ENCODE results near the gene MOGAT1. TPM values are rescaled to one million over a fixed set of nuclear protein-coding genes. Genes with fewer than 3 reads are reported as not detected.

Gene MOGAT1
- total RNA-seq, 1 donor from 2014 or later: not detected

DNA sequence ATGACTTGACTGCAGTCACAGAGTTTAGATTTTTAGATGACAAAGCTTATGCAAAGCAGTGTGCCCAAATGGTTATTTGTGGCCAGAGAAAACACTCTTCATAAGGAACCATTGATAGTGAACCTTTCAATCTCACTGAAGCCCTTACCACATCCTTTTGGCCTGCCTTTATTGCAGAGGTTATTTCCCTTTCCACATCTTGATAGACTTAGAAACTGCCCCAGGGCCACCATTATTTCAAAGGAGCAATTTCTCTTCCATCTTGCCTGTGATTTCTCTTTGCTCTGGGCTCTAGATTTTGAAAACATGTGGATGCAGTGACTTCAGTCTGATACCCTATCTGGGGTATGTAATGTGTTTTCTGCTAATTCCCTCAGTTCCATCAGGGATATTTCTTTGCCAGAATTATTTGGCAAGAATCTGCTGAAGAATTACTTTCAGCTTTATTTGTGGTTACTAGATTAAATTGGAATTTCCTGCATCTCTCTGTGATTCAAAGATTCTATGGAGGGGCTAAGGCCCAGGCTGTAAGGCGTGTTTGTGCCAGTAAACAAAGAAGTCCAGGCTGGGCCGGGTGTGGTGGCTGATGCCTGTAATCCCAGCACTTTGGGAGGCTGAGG is 51.0 kb downstream of the MOGAT1 start:
- Histone ChIP-seq H3K4me3 (ENCODE audit: low read length in 3 of 3) (no peak overlapping the region), H3K27ac (ENCODE audit: low read depth, low read length) (no peak overlapping the region), H3K9ac (ENCODE audit: low read depth in 1 of 3, low read length in 3 of 3) (no peak overlapping the region), H3K4me1 (ENCODE audit: control insufficient read depth in 3 of 3, insufficient read depth in 3 of 3, low read length in 3 of 3) (no peaks in the 10 kb centered on the region), H3K36me3 (ENCODE audit: control insufficient read depth in 3 of 3, insufficient read depth in 3 of 3, low read length in 3 of 3) (no peaks in the 10 kb centered on the region), H3K27me3 (ENCODE audit: control insufficient read depth in 3 of 3, insufficient read depth in 3 of 3, low read length in 3 of 3) (no peaks in the 10 kb centered on the region), H3K9me3 (ENCODE audit: control insufficient read depth in 3 of 3, low read length in 3 of 3) (no peaks in the 10 kb centered on the region)

DNA sequence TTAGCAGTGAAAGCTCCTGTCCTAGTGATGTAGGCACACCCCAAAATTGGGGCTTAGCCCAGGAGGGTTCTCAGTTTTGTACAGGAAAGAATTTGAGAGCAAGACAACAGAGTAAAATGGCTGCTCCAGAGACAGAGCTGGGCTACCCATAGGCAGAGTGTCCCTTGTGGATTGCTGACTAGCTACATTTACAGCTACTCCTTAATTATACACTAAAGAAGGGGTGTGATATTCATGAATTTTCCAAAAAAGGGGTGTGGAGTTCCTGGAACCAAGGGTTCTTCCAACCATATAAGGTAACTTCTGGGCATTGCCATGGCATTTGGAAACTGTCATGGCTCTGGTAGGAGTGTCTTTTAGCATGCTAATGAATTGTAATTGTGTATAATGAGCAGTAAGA is 52.8 kb downstream of the MOGAT1 start:
- H3K9ac ChIP-seq (ENCODE audit: low read depth in 1 of 3, low read length in 3 of 3): no peak overlapping the region
- H3K4me1 ChIP-seq (ENCODE audit: control insufficient read depth in 3 of 3, insufficient read depth in 3 of 3, low read length in 3 of 3): no peaks in the 10 kb centered on the region
- H3K27ac ChIP-seq (ENCODE audit: low read depth, low read length): no peak overlapping the region
- no peak overlapping the region for H3K4me3 ChIP-seq (ENCODE audit: low read length in 3 of 3)
- H3K27me3 ChIP-seq (ENCODE audit: control insufficient read depth in 3 of 3, insufficient read depth in 3 of 3, low read length in 3 of 3): no peaks in the 10 kb centered on the region
- H3K36me3 ChIP-seq (ENCODE audit: control insufficient read depth in 3 of 3, insufficient read depth in 3 of 3, low read length in 3 of 3): no peaks in the 10 kb centered on the region
- H3K9me3 ChIP-seq (ENCODE audit: control insufficient read depth in 3 of 3, low read length in 3 of 3): no peaks in the 10 kb centered on the region

DNA sequence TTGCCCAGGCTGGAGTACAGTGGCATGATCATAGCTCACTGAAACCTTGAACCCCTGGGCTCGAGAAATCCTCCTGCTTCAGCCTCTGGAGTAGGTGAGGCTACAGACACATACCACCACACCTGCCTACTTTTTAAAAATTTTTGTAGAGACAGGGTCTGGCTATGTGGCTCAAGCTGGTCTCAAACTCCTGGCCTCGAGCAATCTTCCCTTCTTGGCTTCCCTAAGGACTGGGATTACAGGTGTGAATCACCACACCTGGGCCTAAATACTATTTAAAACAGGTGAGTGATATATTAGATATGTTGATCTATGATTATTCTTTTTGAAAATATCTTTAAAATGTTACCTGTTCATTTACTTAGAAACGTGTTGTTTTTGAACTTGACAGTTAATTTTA is 57.2 kb downstream of the MOGAT1 start:
- H3K4me1 ChIP-seq (ENCODE audit: control insufficient read depth in 3 of 3, insufficient read depth in 3 of 3, low read length in 3 of 3): peaks cover 12 to 15% (median 13%) of the 10 kb centered on the region in 3 donors
- no peaks in the 10 kb centered on the region for H3K9me3 ChIP-seq (ENCODE audit: control insufficient read depth in 3 of 3, low read length in 3 of 3)
- H3K27ac ChIP-seq (ENCODE audit: low read depth, low read length): no peak overlapping the region
- H3K27me3 ChIP-seq (ENCODE audit: control insufficient read depth in 3 of 3, insufficient read depth in 3 of 3, low read length in 3 of 3): no peaks in the 10 kb centered on the region
- no peaks in the 10 kb centered on the region for H3K36me3 ChIP-seq (ENCODE audit: control insufficient read depth in 3 of 3, insufficient read depth in 3 of 3, low read length in 3 of 3)
- no peak overlapping the region for H3K4me3 ChIP-seq (ENCODE audit: low read length in 3 of 3)
- H3K9ac ChIP-seq (ENCODE audit: low read depth in 1 of 3, low read length in 3 of 3): no peak overlapping the region

DNA sequence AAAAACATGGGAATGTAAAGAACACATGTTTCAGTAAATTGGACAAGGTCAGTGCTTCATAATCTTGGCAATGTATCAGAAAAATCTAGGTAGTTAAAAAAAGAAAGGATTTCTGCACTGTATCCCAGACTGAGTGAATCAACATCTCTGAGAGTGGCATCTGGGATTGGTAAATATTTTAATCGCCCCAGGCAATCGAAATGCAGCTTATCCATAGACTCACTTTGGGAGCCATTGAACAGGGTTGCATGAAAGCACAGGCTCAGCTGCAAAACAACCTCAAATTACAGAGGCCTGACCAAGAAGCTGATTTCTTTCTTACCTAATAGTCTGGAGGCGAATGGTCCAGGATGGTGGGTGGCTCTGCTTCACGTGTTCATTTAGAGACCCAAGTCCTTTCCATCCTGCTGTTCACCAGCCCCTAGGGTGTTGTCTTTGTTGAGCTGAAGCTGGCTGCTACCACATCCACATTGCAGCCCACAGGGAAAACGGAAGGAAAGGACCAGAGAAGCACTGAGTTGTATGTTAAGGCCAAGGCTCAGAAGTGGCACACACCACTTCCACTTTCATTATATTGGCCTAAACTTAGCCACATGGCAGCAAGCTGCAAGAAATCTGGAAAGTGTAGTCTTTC is 59.0 kb downstream of the MOGAT1 start:
- Histone ChIP-seq H3K36me3 (ENCODE audit: control insufficient read depth in 3 of 3, insufficient read depth in 3 of 3, low read length in 3 of 3) (no peaks in the 10 kb centered on the region), H3K9ac (ENCODE audit: low read depth in 1 of 3, low read length in 3 of 3) (no peak overlapping the region), H3K9me3 (ENCODE audit: control insufficient read depth in 3 of 3, low read length in 3 of 3) (no peaks in the 10 kb centered on the region), H3K27ac (ENCODE audit: low read depth, low read length) (peak overlapping the region; percentile 26), H3K27me3 (ENCODE audit: control insufficient read depth in 3 of 3, insufficient read depth in 3 of 3, low read length in 3 of 3) (no peaks in the 10 kb centered on the region), H3K4me3 (ENCODE audit: low read length in 3 of 3) (peak overlapping the region in 1 of 3 donors; percentile 27), H3K4me1 (ENCODE audit: control insufficient read depth in 3 of 3, insufficient read depth in 3 of 3, low read length in 3 of 3) (peaks cover 21 to 24% (median 21%) of the 10 kb centered on the region in 3 donors)

DNA sequence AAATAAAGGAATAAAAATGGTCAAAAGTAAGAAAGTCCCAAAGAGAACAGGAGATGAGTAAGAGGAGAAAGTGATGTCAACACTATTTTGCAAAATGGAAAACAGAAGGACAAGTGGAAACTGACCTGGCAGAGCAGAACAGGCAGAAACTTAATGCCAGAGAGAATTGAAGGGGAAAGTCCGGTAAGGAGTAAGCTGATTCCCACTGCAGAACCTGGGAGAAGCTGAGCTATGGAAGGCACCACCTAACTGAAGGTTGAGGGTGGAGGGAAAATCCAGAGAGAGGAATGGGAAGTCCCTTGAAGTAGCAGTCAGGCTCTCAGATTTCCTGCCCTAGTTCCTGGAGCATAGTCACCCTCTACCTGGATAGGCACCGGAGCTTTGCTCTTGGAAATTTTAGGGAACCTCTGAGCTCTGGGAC is 59.8 kb downstream of the MOGAT1 start:
- Histone ChIP-seq H3K27me3 (ENCODE audit: control insufficient read depth in 3 of 3, insufficient read depth in 3 of 3, low read length in 3 of 3) (no peaks in the 10 kb centered on the region), H3K4me3 (ENCODE audit: low read length in 3 of 3) (peak overlapping the region in 1 of 3 donors; percentile 27), H3K9me3 (ENCODE audit: control insufficient read depth in 3 of 3, low read length in 3 of 3) (no peaks in the 10 kb centered on the region), H3K27ac (ENCODE audit: low read depth, low read length) (no peak overlapping the region), H3K9ac (ENCODE audit: low read depth in 1 of 3, low read length in 3 of 3) (no peak overlapping the region), H3K36me3 (ENCODE audit: control insufficient read depth in 3 of 3, insufficient read depth in 3 of 3, low read length in 3 of 3) (no peaks in the 10 kb centered on the region), H3K4me1 (ENCODE audit: control insufficient read depth in 3 of 3, insufficient read depth in 3 of 3, low read length in 3 of 3) (peaks cover 23 to 27% (median 26%) of the 10 kb centered on the region in 3 donors)

DNA sequence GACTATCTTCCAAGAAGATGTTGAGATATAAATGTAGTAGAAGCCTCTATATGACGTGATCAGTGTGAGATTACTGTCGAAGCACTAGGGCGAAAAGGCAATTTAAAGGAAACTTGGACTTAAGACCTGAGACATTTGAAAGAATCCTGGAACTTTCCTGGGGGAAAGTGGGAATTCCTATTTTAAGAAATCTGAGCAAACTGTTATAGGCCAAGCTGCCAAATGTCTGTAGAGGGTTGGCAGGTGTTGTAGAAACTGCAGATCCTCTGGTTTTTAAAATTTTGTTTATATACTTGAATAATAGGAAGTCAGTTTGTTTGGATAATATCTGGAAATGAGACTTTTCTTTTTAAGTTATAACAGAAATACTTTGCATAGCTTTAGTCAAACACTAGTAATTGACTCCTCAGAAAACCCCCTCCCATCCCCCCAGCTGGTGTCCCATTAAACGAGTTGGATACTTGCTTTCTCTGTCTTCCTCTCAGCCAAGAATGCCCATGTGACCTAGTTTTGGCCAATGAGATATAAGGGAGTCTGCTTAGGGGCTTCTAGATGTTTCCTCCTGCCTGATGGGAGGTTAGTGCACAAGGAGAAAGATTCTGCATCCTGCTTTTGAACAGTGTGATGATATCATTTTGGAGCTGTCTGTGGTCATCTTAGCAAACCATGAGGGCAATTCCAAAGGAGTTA is 61.2 kb downstream of the MOGAT1 start:
- Histone ChIP-seq H3K4me3 (ENCODE audit: low read length in 3 of 3) (no peak overlapping the region), H3K9me3 (ENCODE audit: control insufficient read depth in 3 of 3, low read length in 3 of 3) (no peaks in the 10 kb centered on the region), H3K9ac (ENCODE audit: low read depth in 1 of 3, low read length in 3 of 3) (no peak overlapping the region), H3K4me1 (ENCODE audit: control insufficient read depth in 3 of 3, insufficient read depth in 3 of 3, low read length in 3 of 3) (peaks cover 29 to 32% (median 30%) of the 10 kb centered on the region in 3 donors), H3K27ac (ENCODE audit: low read depth, low read length) (no peak overlapping the region), H3K36me3 (ENCODE audit: control insufficient read depth in 3 of 3, insufficient read depth in 3 of 3, low read length in 3 of 3) (no peaks in the 10 kb centered on the region), H3K27me3 (ENCODE audit: control insufficient read depth in 3 of 3, insufficient read depth in 3 of 3, low read length in 3 of 3) (no peaks in the 10 kb centered on the region)

DNA sequence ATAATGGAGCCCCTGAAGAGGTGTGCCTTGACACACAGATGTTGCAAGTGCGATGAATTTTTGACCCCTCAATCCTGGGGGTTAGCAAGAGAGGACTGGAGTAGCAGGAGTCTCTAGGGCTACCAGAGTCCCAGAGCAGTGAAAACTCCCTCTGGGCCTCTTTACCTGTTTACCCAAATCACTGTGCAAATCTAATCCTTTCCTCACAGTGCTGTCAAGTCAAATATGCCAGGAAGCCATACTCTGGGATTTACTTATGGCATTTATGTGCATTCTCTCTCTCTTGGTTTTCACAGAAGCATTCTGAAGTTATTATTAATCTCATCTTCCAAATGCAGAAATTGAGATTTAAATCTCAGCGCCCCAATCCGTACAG is 62.0 kb downstream of the MOGAT1 start:
- Histone ChIP-seq H3K4me3 (ENCODE audit: low read length in 3 of 3) (no peak overlapping the region), H3K9me3 (ENCODE audit: control insufficient read depth in 3 of 3, low read length in 3 of 3) (no peaks in the 10 kb centered on the region), H3K9ac (ENCODE audit: low read depth in 1 of 3, low read length in 3 of 3) (no peak overlapping the region), H3K36me3 (ENCODE audit: control insufficient read depth in 3 of 3, insufficient read depth in 3 of 3, low read length in 3 of 3) (no peaks in the 10 kb centered on the region), H3K27me3 (ENCODE audit: control insufficient read depth in 3 of 3, insufficient read depth in 3 of 3, low read length in 3 of 3) (no peaks in the 10 kb centered on the region), H3K4me1 (ENCODE audit: control insufficient read depth in 3 of 3, insufficient read depth in 3 of 3, low read length in 3 of 3) (peaks cover 29 to 33% (median 31%) of the 10 kb centered on the region in 3 donors), H3K27ac (ENCODE audit: low read depth, low read length) (no peak overlapping the region)

DNA sequence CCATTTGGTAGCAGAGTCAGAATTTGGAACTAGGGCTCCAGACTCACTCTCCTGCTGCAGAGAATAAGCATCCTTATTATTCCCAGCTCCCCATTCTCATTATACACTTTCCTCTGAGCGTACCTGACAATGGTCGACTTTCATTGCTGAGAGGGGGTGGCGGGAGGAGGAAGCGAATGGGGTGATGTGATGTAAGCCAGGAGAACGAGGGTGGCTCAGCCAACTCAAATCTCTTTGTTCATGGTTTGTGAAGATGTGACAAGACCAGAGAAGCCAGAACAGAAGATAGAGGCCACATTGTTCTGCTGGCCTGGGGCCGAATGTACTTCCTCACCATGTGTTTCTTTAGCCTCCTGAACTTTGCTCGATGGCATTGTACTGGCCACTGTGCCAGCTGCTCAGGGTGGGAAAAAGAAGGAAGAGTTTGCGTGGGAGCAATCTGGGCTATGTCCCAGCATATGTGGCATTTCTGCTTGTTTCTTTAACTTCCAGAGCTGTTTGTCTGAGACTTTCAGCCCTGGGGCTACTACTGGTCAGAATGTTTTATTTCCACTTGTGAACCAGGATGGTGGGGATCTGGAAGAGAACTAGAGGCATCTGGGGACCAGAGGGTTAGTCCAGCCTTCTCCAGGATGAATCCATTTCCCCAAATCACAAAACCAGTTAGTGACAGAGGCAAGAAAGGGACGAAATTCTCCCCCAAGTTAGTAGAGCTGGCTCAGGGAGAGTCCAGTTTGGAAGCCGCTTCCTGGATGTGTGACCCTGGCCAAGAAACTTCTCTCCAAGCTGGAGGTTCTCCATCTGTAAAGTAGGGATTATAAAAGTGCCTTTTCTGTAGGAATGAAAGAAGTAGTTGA is 62.6 kb downstream of the MOGAT1 start:
- H3K27me3 ChIP-seq (ENCODE audit: control insufficient read depth in 3 of 3, insufficient read depth in 3 of 3, low read length in 3 of 3): no peaks in the 10 kb centered on the region
- no peaks in the 10 kb centered on the region for H3K36me3 ChIP-seq (ENCODE audit: control insufficient read depth in 3 of 3, insufficient read depth in 3 of 3, low read length in 3 of 3)
- no peaks in the 10 kb centered on the region for H3K9me3 ChIP-seq (ENCODE audit: control insufficient read depth in 3 of 3, low read length in 3 of 3)
- peak overlapping the region; percentile 31 for H3K27ac ChIP-seq (ENCODE audit: low read depth, low read length)
- H3K9ac ChIP-seq (ENCODE audit: low read depth in 1 of 3, low read length in 3 of 3): peak overlapping the region in 2 of 3 donors; percentile 10 to 46
- no peak overlapping the region for H3K4me3 ChIP-seq (ENCODE audit: low read length in 3 of 3)
- peaks cover 29 to 37% (median 36%) of the 10 kb centered on the region in 3 donors for H3K4me1 ChIP-seq (ENCODE audit: control insufficient read depth in 3 of 3, insufficient read depth in 3 of 3, low read length in 3 of 3)

DNA sequence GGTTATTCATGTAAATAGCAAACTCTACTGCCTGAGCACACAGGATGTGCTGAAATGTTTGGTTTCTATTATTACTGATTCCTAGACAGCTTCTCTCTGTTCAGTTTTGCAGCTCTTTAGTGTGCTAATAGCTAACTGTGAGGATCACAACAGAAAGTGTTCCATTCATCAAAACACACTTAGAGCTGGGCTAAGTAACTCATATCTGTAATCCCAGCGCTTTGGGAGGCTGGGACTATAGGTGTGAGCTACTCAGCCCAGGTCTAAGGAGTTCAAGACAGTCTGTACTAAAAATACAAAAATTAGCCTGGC is 63.2 kb downstream of the MOGAT1 start:
- peak overlapping the region in 2 of 3 donors; percentile 10 to 46 for H3K9ac ChIP-seq (ENCODE audit: low read depth in 1 of 3, low read length in 3 of 3)
- peak overlapping the region; percentile 31 for H3K27ac ChIP-seq (ENCODE audit: low read depth, low read length)
- no peaks in the 10 kb centered on the region for H3K27me3 ChIP-seq (ENCODE audit: control insufficient read depth in 3 of 3, insufficient read depth in 3 of 3, low read length in 3 of 3)
- no peaks in the 10 kb centered on the region for H3K36me3 ChIP-seq (ENCODE audit: control insufficient read depth in 3 of 3, insufficient read depth in 3 of 3, low read length in 3 of 3)
- no peak overlapping the region for H3K4me3 ChIP-seq (ENCODE audit: low read length in 3 of 3)
- peaks cover 29 to 39% (median 36%) of the 10 kb centered on the region in 3 donors for H3K4me1 ChIP-seq (ENCODE audit: control insufficient read depth in 3 of 3, insufficient read depth in 3 of 3, low read length in 3 of 3)
- H3K9me3 ChIP-seq (ENCODE audit: control insufficient read depth in 3 of 3, low read length in 3 of 3): no peaks in the 10 kb centered on the region

All from skeletal muscle tissue (tissue), 4 donors.